Measurements from ENCODE around the gene TRAPPC1. TPM values are rescaled to one million over a fixed set of nuclear protein-coding genes. Genes with fewer than 3 reads are reported as not detected.

The TRAPPC1 gene, protein sequence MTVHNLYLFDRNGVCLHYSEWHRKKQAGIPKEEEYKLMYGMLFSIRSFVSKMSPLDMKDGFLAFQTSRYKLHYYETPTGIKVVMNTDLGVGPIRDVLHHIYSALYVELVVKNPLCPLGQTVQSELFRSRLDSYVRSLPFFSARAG
- total RNA-seq = 10 to 100 TPM; 42.7 to 70.9 (median 68.8) TPM

- 0% methylated on average over 5 to 44 of the region's 55 CpGs for WGBS, 2 donors (ENCODE audit: low coverage in 1 of 2)
- TF ChIP-seq POLR2AphosphoS5 (IDR thresholded peaks at IDR 0.05) (peak; percentile 70 to 88 (median 86)), CTCF (IDR thresholded peaks at IDR 0.05) (no peak), POLR2A (IDR thresholded peaks at IDR 0.05) (peak; percentile 82)
- H3K27me3 ChIP-seq = no peaks in the 10 kb centered on the region
- peak within 1 kb of the TSS; percentile 80 to 89 (median 86) for H3K27ac ChIP-seq
- peaks cover 8 to 37% (median 29%) of the 10 kb centered on the region in 4 donors for H3K4me1 ChIP-seq
- in situ Hi-C loops (cut with MboI; ENCODE audit: low pct_ligation_motif_present in 1 of 4, low pct_unique_long_range_greater_than_20kb in 1 of 4, low sequenced_read_pairs in 3 of 4) = no loop called here
- DNase-seq = peak; percentile 100
- peaks cover 0 to 4% (median under 1%) of the 10 kb centered on the region in 4 donors for H3K36me3 ChIP-seq
- intact Hi-C loops (cut with DNase I; ENCODE audit: low total_unique reads) = no loop called here
- no peaks in the 10 kb centered on the region for H3K9me3 ChIP-seq
- peak within 1 kb of the TSS; percentile 65 to 83 (median 70) for H3K4me3 ChIP-seq
Measured at GRCh38 chr17:7931709-7932482, at the start of gene TRAPPC1, which contains the start of gene CNTROB. TRAPPC1 (minus strand) TSS chr17:7931946; CDS start chr17:7931829, 117 bp downstream. CNTROB (plus strand) TSS chr17:7932206; CDS start chr17:7933080, 874 bp downstream.

- H3K4me1 ChIP-seq = peaks cover 0 to 10% (median 4%) of the 10 kb centered on the region in 4 donors
- 76 to 92% methylated on average over 5 of the region's 5 CpGs for WGBS, 2 donors (ENCODE audit: low coverage in 1 of 2)
- intact Hi-C loops (cut with DNase I; ENCODE audit: low total_unique reads) = no loop called here
- peaks cover 17 to 19% of the 10 kb centered on the region in 2 donors for H3K9me3 ChIP-seq
- no peak for DNase-seq
- TF ChIP-seq CTCF (IDR thresholded peaks at IDR 0.05) = no peak
- TF ChIP-seq POLR2AphosphoS5 (IDR thresholded peaks at IDR 0.05) = no peak
- no peak for TF ChIP-seq EP300 (IDR thresholded peaks at IDR 0.05; ENCODE audit: low read depth)
- TF ChIP-seq POLR2A (IDR thresholded peaks at IDR 0.05) = no peak
- no peaks in the 10 kb centered on the region for H3K27me3 ChIP-seq
- in situ Hi-C loops (cut with MboI; ENCODE audit: low pct_ligation_motif_present in 1 of 4, low pct_unique_long_range_greater_than_20kb in 1 of 4, low sequenced_read_pairs in 3 of 4) = loop anchor here in 2 of 4 donors (25.0 kb wide), 1 partner anchor 116 kb away; the partner anchor contains the start of genes CYB5D1 (in 2 of the 2), NAA38 (in 2 of the 2) and TMEM88 (in 2 of the 2)
- no peak overlapping the region for H3K4me3 ChIP-seq
- no peak overlapping the region for H3K27ac ChIP-seq
- no peaks in the 10 kb centered on the region for H3K36me3 ChIP-seq
Measured at GRCh38 chr17:7977805-7978204, 46.1 kb upstream of the TRAPPC1 start.

- H3K9me3 ChIP-seq = peaks cover 17 to 19% of the 10 kb centered on the region in 2 donors
- DNase-seq = peak; percentile 15
- peaks cover 0 to 10% (median 4%) of the 10 kb centered on the region in 4 donors for H3K4me1 ChIP-seq
- H3K36me3 ChIP-seq = no peaks in the 10 kb centered on the region
- in situ Hi-C loops (cut with MboI; ENCODE audit: low pct_ligation_motif_present in 1 of 4, low pct_unique_long_range_greater_than_20kb in 1 of 4, low sequenced_read_pairs in 3 of 4) (loop anchor here in 2 of 4 donors (25.0 kb wide), 1 partner anchor 115 kb away; the partner anchor contains the start of genes CYB5D1 (in 2 of the 2), NAA38 (in 2 of the 2) and TMEM88 (in 2 of the 2)), intact Hi-C loops (cut with DNase I; ENCODE audit: low total_unique reads) (no loop called here)
- H3K4me3 ChIP-seq = no peak overlapping the region
- no peaks in the 10 kb centered on the region for H3K27me3 ChIP-seq
- peak overlapping the region in 1 of 4 donors; percentile 3 for H3K27ac ChIP-seq
- TF ChIP-seq POLR2A (IDR thresholded peaks at IDR 0.05) (no peak), POLR2AphosphoS5 (IDR thresholded peaks at IDR 0.05) (no peak), CTCF (IDR thresholded peaks at IDR 0.05) (no peak), EP300 (IDR thresholded peaks at IDR 0.05; ENCODE audit: low read depth) (no peak)
- 54 to 58% methylated on average over 3 to 4 of the region's 4 CpGs for WGBS, 2 donors (ENCODE audit: low coverage in 1 of 2)
Measured at GRCh38 chr17:7977039-7977438, 45.3 kb upstream of the TRAPPC1 start.

DNA sequence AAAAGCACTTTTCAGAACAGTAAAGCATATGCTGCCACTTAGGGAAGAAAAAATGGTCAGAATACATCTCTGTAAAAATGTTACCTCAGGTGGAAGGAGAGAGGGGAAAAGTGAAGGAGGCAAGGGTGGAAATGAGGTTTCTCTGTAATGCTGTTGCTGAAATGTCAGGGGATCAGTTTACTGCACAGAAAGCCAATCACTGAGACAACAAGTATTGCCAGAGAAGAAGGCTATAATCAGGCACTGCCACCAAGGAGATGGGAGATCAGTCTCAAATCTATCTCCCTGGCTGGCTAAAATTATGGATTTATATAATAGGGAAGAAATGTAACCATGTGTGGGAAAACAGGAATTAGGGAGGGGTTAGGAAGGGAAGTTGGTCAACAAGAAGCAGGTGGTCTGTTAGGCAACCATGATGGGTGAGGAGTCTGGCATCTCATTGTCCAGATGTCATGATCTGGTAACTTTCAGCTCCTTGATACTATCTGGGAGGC lies 42.9 kb upstream of the TRAPPC1 start:
- DNase-seq = no peak
- intact Hi-C loops (cut with DNase I; ENCODE audit: low total_unique reads) = no loop called here
- in situ Hi-C loops (cut with MboI; ENCODE audit: low pct_ligation_motif_present in 1 of 4, low pct_unique_long_range_greater_than_20kb in 1 of 4, low sequenced_read_pairs in 3 of 4) = loop anchor here in 2 of 4 donors (25.0 kb wide), 1 partner anchor 112 kb away; the partner anchor contains the start of genes CYB5D1 (in 2 of the 2), NAA38 (in 2 of the 2) and TMEM88 (in 2 of the 2)
- TF ChIP-seq EP300 (IDR thresholded peaks at IDR 0.05; ENCODE audit: low read depth) = no peak
- TF ChIP-seq POLR2A (IDR thresholded peaks at IDR 0.05) = no peak
- TF ChIP-seq CTCF (IDR thresholded peaks at IDR 0.05) = no peak
- no peak for TF ChIP-seq POLR2AphosphoS5 (IDR thresholded peaks at IDR 0.05)
- no peak overlapping the region for H3K4me3 ChIP-seq
- no peaks in the 10 kb centered on the region for H3K36me3 ChIP-seq
- H3K27ac ChIP-seq = no peak overlapping the region
- H3K27me3 ChIP-seq = no peaks in the 10 kb centered on the region
- peaks cover 17 to 19% of the 10 kb centered on the region in 2 donors for H3K9me3 ChIP-seq
- peaks cover 0 to 10% (median 4%) of the 10 kb centered on the region in 4 donors for H3K4me1 ChIP-seq
